SK-N-SH treated with all-trans-retinoic acid at 6 μM for 48 hours (cell line): ENCODE measurements around the gene ACBD4.
A peak's percentile ranks its signal among the peaks of the same experiment; 100 is the strongest.

Experiments
- ZC3H10 ChIP-seq: fragments of 250-450 bp; sonication (Bioruptor Pico); IDR thresholded peaks from 2 replicates; pipeline ENCODE4 v1.5.1; 2021; ENCODE audit warnings: mild to moderate bottlenecking, moderate library complexity
- ZFP3 ChIP-seq: fragments of 250-450 bp; sonication (Bioruptor Pico); IDR thresholded peaks from 2 replicates; pipeline ENCODE4 v1.5.0; 2020; ENCODE audit warnings: mild to moderate bottlenecking, moderate library complexity

DNA sequence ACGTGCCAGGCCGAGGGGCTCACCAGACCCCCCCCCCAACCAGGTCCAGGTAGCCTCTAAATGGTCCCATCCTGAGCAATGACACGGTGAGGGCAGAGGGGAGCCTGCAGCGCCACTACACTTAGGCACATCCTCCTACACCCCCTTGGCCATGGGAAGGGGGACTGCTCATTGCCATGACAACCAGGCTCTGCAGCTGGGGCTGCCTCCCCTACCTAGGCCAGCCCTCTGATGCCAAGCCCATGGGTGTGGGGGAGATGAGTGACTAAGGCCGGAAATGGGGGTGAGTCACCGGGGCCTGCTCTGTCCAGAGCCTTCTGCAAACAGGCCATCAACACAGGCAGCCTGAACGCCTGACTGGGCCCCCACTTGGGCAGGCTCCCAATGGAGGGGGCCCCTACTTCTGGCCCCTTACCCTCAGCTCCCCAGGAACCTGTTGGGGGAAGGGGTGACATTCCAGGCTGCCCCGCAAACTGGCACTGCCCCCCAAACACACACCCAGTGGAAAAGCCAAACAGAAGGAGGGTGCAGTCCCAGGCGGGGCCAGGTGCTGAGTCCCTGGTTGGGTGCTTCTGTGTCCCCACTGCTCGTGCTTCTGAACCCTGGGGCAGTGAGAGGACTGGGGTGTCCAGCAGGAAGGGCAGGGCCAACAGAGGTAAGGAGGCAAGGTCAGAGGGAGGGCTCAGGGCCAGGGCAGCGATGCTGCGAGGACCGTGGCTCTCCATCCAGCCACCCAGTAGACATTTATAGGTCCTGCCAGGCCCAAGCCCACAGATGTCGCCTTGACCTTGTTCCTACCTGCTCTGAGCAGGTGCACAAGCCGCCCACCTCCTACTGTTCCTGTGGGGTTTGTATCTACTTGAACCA lies 11.3 kb upstream of the ACBD4 start:
- 0 out of 2 replicates have a peak, but pooled peaks have one; percentile 45 for TF ChIP-seq ZFP3 (CRISPR knock-in tag)
- TF ChIP-seq ZC3H10 (CRISPR knock-in tag) = no peak
